HepG2 (cell line): ENCODE results near the gene GLDC. TPM values are rescaled to one million over a fixed set of nuclear protein-coding genes. Genes with fewer than 3 reads are reported as not detected.

Experiments
- CREM ChIP-seq, 2 experiments: sonication (generic) in 1 of 2; formaldehyde crosslinking in 1 of 2; IDR thresholded peaks; 2 replicates each; pipeline versions ENCODE4 v1.4.0 to v1.6.1; 2016 to 2020; ENCODE audit warnings: antibody characterized with exemption in 1 of 2, mild to moderate bottlenecking in 1 of 2, missing genetic modification reagents in 1 of 2
- FOXM1 ChIP-seq: sonication (generic); formaldehyde crosslinking; IDR thresholded peaks from 2 replicates; pipeline ENCODE4 v1.5.0; 2020; ENCODE audit warnings: missing genetic modification reagents
- GATAD2A ChIP-seq: IDR thresholded peaks from 2 replicates; pipeline ENCODE4 v1.6.1; 2016
- HHEX ChIP-seq: IDR thresholded peaks from 2 replicates; pipeline ENCODE4 v1.6.1; 2016; ENCODE audit warnings: control low read depth
- MAX ChIP-seq: IDR thresholded peaks from 2 replicates; pipeline ENCODE4 v1.6.1; 2012; ENCODE audit warnings: inconsistent platforms
- MAZ ChIP-seq, 2 experiments: sonication (generic) in 1 of 2; formaldehyde crosslinking in 1 of 2; IDR thresholded peaks; 2 replicates each; pipeline versions ENCODE4 v1.5.0 to v1.6.1; 2012 to 2020; ENCODE audit warnings: low read depth in 2 of 2, mild to moderate bottlenecking in 2 of 2, borderline replicate concordance in 1 of 2, improper control_type of control experiment in 1 of 2, low read length in 1 of 2, missing genetic modification reagents in 1 of 2, moderate library complexity in 1 of 2
- MEF2D ChIP-seq: sonication (generic); formaldehyde crosslinking; IDR thresholded peaks from 2 replicates; pipeline ENCODE4 v1.5.1; 2020; ENCODE audit warnings: mild to moderate bottlenecking, missing genetic modification reagents
- MYPOP ChIP-seq: sonication (generic); formaldehyde crosslinking; IDR thresholded peaks from 2 replicates; pipeline ENCODE4 v1.8.1; 2023; ENCODE audit warnings: mild to moderate bottlenecking, moderate library complexity, missing genetic modification reagents
- SMAD1 ChIP-seq: sonication (generic); formaldehyde crosslinking; IDR thresholded peaks from 2 replicates; pipeline ENCODE4 v1.4.0; 2020; ENCODE audit warnings: missing genetic modification reagents, low read depth, mild to moderate bottlenecking, borderline replicate concordance
- SOX13 ChIP-seq, 3 experiments: fragments of 450-650 bp in 1 of 3; sonication (generic) in 1 of 3; formaldehyde crosslinking in 1 of 3; IDR thresholded peaks in 2 of 3; conservative IDR thresholded peaks in 1 of 3; 2 replicates each; pipeline versions ENCODE4 v1.5.0 to v1.6.1; 2016 to 2020; ENCODE audit warnings: antibody characterized with exemption in 1 of 3, mild to moderate bottlenecking in 1 of 3, missing compliant biosample characterization in 1 of 3, missing genetic modification reagents in 1 of 3, moderate library complexity in 1 of 3
- ZBED4 ChIP-seq: sonication (generic); formaldehyde crosslinking; IDR thresholded peaks from 2 replicates; pipeline ENCODE4 v1.4.0; 2020; ENCODE audit warnings: missing genetic modification reagents, borderline replicate concordance
- ZBTB33 ChIP-seq: sonication (generic); formaldehyde crosslinking; IDR thresholded peaks from 2 replicates; pipeline ENCODE4 v1.4.0; 2020; ENCODE audit warnings: missing genetic modification reagents
- ZFP91 ChIP-seq: sonication (generic); formaldehyde crosslinking; IDR thresholded peaks from 2 replicates; pipeline ENCODE4 v1.9.0; 2022; ENCODE audit warnings: missing genetic modification reagents, mild to moderate bottlenecking, borderline replicate concordance
- ZNF337 ChIP-seq: sonication (generic); formaldehyde crosslinking; IDR thresholded peaks from 2 replicates; pipeline ENCODE4 v1.5.1; 2020; ENCODE audit warnings: missing genetic modification reagents, low read depth, mild to moderate bottlenecking, borderline replicate concordance
- ZNF543 ChIP-seq: sonication (generic); formaldehyde crosslinking; IDR thresholded peaks from 2 replicates; pipeline ENCODE4 v1.4.0; 2020; ENCODE audit warnings: mild to moderate bottlenecking, missing genetic modification reagents
- ZNF550 ChIP-seq: sonication (generic); formaldehyde crosslinking; IDR thresholded peaks from 2 replicates; pipeline ENCODE4 v1.4.0; 2020; ENCODE audit warnings: mild to moderate bottlenecking, missing genetic modification reagents, borderline replicate concordance
- ZNF660 ChIP-seq: sonication (generic); formaldehyde crosslinking; IDR thresholded peaks from 2 replicates; pipeline ENCODE4 v1.5.1; 2020; ENCODE audit warnings: mild to moderate bottlenecking, low read depth, missing genetic modification reagents, borderline replicate concordance
- ZSCAN30 ChIP-seq: sonication (generic); formaldehyde crosslinking; IDR thresholded peaks from 2 replicates; pipeline ENCODE4 v1.5.0; 2020; ENCODE audit warnings: mild to moderate bottlenecking, missing genetic modification reagents
- polyA plus RNA-seq, 8 experiments: library from polyadenylated mRNA; depleted of rRNA in 3 of 8; stranded (reverse) in 7 of 8; unstranded in 1 of 8; fragments of >200 nt; fragmentation: Illumina TruSeq in 4 of 8; extraction: Trizol in 4 of 8; gene quantifications; 2 replicates each; pipeline versions ENCODE4 v1.2.1 to v1.2.3, GENCODE V29; 2011 to 2016; ENCODE audit warnings: low read depth in 4 of 8, missing spikeins in 1 of 8, mixed read lengths in 1 of 8; ENCODE audit not compliant: insufficient read depth in 1 of 8
- total RNA-seq, 5 experiments: library from RNA; depleted of rRNA; stranded (reverse); fragments of >200 nt; fragmentation: Illumina TruSeq; extraction: Trizol; gene quantifications; 2 replicates each; pipeline ENCODE4 v1.2.3, GENCODE V29; 2016; ENCODE audit warnings: low read depth in 1 of 5

GLDC gene
- total and polyA plus RNA-seq, 2 of the 13 experiments (the other 11 are each of a cell fraction or from before 2014, with no cell fraction given) = 59.3 to 115 TPM

- TF ChIP-seq ZBED4 (no peak), MEF2D (CRISPR knock-in tag) (no peak), CREM (IDR thresholded peaks at IDR 0.05) (no peak), CREM (CRISPR knock-in tag; IDR thresholded peaks at IDR 0.05) (no peak), MYPOP (CRISPR knock-in tag) (no peak), MAX (0 out of 2 replicates have a peak, but pooled peaks have one; percentile 2), ZBTB33 (no peak), ZNF337 (CRISPR knock-in tag) (no peak), ZNF550 (CRISPR knock-in tag) (no peak), ZSCAN30 (CRISPR knock-in tag) (no peak), SOX13 (IDR thresholded peaks at IDR 0.05) (no peak), SOX13 (CRISPR knock-in tag; conservative IDR thresholded peaks at IDR 0.05 in 1 of 2, IDR thresholded peaks at IDR 0.05 in 1 of 2) (0 out of 4 replicates have a peak, but pooled peaks of 1 of the 2 experiments have one; percentile 31), FOXM1 (CRISPR knock-in tag) (no peak), ZFP91 (CRISPR knock-in tag) (0 out of 2 replicates have a peak, but pooled peaks have one; percentile 14), MAZ (IDR thresholded peaks at IDR 0.05; ENCODE audit: borderline replicate concordance, low read depth, low read length) (0 out of 2 replicates have a peak, but pooled peaks have one; percentile 26), MAZ (CRISPR knock-in tag; IDR thresholded peaks at IDR 0.05; ENCODE audit: low read depth) (no peak), HHEX (CRISPR knock-in tag) (no peak), SMAD1 (no peak), ZNF543 (no peak), GATAD2A (CRISPR knock-in tag) (peak; percentile 35; the same call in 1 of the 2 replicates), ZNF660 (CRISPR knock-in tag) (no peak)
Observed at GRCh38 chr9:6632516-6633183, 12.9 kb downstream of the GLDC start (continued).
